GM21717 (cell line): ENCODE results near the gene RASSF6.
"Not testable (repeated sequence)": the region's sequence is repeated elsewhere in the genome, so short reads cannot be mapped to it uniquely, and the experiment has no call there.

Experiments used
- ATAC-seq: cut with Tn5 transposase; IDR thresholded peaks from one replicate; pipeline ENCODE4 v1.9.1; 2021; ENCODE audit warnings: mild to moderate bottlenecking, moderate library complexity; ENCODE audit not compliant: unreplicated experiment

Gene RASSF6

GRCh38 chr4:73620115-73620792 lies at the start of gene RASSF6:
RASSF6 (minus strand) TSS chr4:73620436; CDS start chr4:73611795, 8,641 bp downstream.
- peak; percentile 93 for ATAC-seq

GRCh38 chr4:73669410-73670183 lies 49.4 kb upstream of the RASSF6 start:
- no peak for ATAC-seq

GRCh38 chr4:73668782-73669201 lies 48.6 kb upstream of the RASSF6 start:
- ATAC-seq, result no peak

- not testable (repeated sequence) for ATAC-seq
Observed at GRCh38 chr4:73665924-73666323, 45.7 kb upstream of the RASSF6 start.

- no peak for ATAC-seq
Observed at GRCh38 chr4:73664470-73664869, 44.2 kb upstream of the RASSF6 start.

GRCh38 chr4:73663576-73663975 lies 43.3 kb upstream of the RASSF6 start:
- no peak for ATAC-seq

- peak; percentile 73 for ATAC-seq
Observed at GRCh38 chr4:73662709-73663546, 42.7 kb upstream of the RASSF6 start.

- ATAC-seq, result no peak
Observed at GRCh38 chr4:73661646-73662119, 41.4 kb upstream of the RASSF6 start.

- ATAC-seq, result no peak
Observed at GRCh38 chr4:73660808-73661207, 40.6 kb upstream of the RASSF6 start.

GRCh38 chr4:73653695-73654106 lies 33.5 kb upstream of the RASSF6 start:
- no peak for ATAC-seq

GRCh38 chr4:73650250-73650649 lies 30.0 kb upstream of the RASSF6 start:
- ATAC-seq, result no peak

GRCh38 chr4:73648478-73648877 lies 28.2 kb upstream of the RASSF6 start:
- ATAC-seq, result no peak

GRCh38 chr4:73646117-73646516 lies 25.9 kb upstream of the RASSF6 start:
- ATAC-seq, result no peak

GRCh38 chr4:73631565-73632226 lies 11.5 kb upstream of the RASSF6 start:
- ATAC-seq, result no peak

- not testable (repeated sequence) for ATAC-seq
Observed at GRCh38 chr4:73628834-73629233, 8.6 kb upstream of the RASSF6 start.

GRCh38 chr4:73621357-73621756 lies 1.1 kb upstream of the RASSF6 start:
- ATAC-seq, result no peak

- no peak for ATAC-seq
Observed at GRCh38 chr4:73619346-73619745, 890 bp downstream of the RASSF6 start.

- no peak for ATAC-seq
Observed at GRCh38 chr4:73617256-73617655, 3.0 kb downstream of the RASSF6 start.

- ATAC-seq, result no peak
Observed at GRCh38 chr4:73615613-73616012, 4.6 kb downstream of the RASSF6 start.

GRCh38 chr4:73614311-73614867 lies 5.8 kb downstream of the RASSF6 start:
- no peak for ATAC-seq
